ENCODE measurements around the gene ZFHX2.

- TF ChIP-seq RCOR1 (IDR thresholded peaks at IDR 0.05; ENCODE audit: insufficient replicate concordance, low read length) (no peak), POLR2A (IDR thresholded peaks at IDR 0.05; ENCODE audit: low read depth, low read length) (no peak)
Measured at GRCh38 chr14:23538050-23538718, 13.4 kb downstream of the ZFHX2 start.
